Stimulated activated CD8-positive, alpha-beta memory T cell treated with anti-CD3 and anti-CD28 coated beads, Interleukin-12 subunit alpha, Interleukin-12 subunit beta, amount 100 ng/mL, for 4 hours (primary cell): ENCODE results near the gene IRF6.

Experiments
- DNase-seq: peaks from one replicate; pipeline ENCODE4 v3.0.0-alpha.2; 2020; ENCODE audit warnings: low read depth

The IRF6 gene

DNA sequence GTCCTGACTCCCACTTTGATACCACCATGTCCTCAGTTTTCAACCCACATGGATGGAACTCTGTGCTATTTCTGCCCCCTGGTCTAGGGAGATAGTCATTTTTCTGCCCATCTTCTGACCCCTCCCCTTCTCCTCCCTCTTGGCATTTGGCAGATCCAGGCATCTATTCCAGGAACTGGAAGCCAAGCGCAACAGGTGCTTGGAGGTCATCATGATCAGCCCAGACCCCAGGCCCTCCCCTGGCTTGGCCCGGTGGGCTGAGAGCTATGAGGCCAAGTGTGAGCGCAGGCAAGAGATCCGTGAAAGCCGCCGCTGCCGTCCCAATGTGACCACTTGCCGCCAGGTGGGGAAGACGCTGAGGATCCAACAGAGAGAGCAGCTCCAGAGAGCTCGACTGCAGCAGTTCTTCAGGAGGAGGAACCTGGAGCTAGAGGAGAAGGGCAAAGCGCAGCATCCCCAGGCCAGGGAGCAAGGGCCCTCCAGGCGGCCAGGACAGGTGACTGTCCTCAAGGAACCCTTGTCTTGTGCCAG is 46.0 kb downstream of the IRF6 start:
- DNase-seq, result no peak

DNA sequence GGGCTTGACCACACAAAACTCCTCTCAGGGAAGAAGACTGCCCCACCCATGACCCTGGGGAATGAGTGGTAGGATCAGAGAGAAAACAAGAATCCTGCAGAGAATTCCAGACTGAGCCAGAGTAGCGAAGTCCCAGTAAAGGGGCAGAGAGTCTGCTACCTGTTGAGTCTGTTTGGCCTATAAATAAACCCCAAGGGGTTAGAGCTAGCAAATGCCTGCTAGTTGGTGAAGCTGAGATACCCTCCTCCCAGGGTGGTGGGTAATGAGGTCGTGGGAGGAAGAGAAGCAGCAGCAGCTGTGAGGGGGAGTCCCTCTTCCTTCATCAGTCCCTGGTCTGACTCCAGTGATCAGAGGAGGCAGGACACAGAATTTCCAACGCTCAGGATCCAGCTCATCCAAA is 47.5 kb downstream of the IRF6 start:
- DNase-seq, result no peak

DNA sequence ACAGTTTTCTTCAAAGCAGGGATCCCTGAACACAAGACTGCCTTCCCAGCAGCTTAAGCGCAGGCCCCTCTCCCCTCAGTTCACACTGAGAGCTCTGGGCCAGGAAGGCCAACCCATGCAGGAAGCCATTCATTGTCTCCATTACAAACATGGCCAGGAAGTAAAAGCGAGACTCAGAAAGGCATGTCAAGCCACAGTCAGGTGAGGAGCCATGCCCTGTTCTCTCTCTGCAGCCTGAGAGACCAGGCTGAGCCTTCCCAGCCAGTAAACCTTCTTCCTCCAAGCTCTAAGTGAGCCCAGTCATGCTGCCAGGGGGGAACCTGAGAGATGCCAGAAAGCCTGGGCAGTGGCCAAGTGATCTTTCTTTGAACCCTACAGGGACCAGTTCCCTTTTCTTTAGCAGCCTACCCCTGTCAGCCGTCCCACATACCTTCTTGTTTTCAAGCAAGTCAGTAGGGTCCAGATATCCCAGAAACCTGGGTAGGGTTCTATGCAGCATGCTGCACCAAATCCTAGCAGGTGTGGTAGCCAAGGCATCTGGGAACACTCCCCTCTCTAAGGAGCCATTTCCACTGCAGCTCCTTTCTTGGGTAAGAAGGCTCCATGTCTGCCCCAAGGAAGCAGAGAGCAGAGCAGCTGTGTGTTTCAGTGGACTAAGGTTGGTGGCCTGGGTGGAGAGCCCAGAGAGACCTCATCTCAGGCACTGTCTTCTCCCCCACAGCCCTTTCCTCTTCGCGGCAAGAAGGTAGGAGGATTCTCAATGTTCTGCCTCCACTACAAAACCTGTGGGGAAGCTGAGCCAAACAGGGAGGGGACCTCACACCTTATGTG is 49.1 kb downstream of the IRF6 start:
- no peak for DNase-seq

DNA sequence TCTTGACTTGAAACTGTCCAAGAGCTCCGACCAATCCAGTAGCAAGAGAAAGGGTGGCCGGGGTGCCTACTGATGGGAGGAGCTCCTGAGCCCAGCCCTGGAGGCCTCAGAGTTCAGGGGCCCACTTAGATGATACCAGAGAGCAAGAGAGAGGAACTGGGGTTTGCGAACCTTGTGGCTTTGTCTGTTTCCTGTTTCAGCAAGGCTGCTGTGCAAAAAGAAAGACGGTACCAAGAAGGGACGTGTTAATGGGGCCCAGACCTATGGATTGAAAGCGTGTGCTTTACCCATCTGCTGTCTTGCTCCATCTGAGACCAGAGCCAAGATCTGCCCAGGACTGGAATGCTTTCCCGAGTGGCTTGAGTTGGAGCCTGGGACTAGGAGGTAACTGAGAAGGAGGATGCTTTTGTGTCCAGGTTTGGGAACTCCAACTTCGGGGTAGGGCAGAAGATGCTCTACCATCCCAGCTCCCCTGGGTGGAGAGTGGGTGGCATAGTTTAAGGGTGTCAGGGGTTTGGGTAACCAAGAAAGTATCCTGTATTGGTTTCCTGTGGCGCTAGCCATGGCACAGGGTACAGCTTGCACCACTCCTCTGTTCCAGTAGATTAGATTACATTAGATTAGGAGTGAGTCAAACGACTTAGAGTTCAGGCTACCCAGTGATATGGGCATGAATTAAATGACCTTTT is 49.9 kb downstream of the IRF6 start, which contains the start of gene TRAF3IP3:
Gene TRAF3IP3, plus strand, starts transcription at position 128 of the 689 bp plus-strand sequence. CDS start 3,987 bp downstream, outside the sequence.
- DNase-seq, result peak; percentile 40

DNA sequence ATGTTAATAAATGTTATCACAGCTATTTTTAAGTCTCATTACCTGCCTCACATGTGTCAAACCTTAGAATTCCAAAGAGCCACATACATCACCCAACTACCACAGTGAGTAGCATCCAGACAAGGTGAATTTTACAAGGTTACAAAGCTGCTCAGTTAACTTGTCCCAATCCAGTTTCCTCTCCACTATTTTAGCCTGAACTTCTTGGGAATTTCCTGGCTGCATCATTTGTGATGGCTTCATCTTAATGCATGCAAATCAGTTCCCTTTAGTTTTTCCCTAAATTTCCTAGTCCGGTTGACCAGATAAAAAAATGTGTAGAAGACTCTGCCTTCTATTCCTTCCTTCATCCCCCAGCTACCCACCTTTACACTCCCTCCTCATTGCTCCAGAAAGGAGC is 50.7 kb downstream of the IRF6 start:
- DNase-seq, result no peak

DNA sequence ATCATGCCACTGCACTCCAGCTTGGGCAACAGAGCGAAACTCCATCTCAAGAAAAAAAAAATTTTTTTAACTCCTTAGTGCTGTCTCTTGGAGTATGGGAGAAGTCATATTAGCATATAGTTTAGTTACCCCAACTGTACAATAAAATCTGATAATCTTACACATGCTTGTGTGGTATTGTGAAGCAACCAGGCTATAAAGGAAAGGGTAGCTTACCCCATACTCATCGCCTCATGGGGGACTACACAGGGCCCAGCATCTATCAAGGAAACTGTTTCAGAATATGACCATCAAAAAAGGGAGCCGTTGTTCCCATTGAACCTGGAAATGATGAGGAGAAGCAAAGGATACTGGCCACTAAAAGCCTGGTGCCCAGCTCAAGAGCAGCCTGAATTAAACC is 53.1 kb downstream of the IRF6 start:
- DNase-seq, result no peak

DNA sequence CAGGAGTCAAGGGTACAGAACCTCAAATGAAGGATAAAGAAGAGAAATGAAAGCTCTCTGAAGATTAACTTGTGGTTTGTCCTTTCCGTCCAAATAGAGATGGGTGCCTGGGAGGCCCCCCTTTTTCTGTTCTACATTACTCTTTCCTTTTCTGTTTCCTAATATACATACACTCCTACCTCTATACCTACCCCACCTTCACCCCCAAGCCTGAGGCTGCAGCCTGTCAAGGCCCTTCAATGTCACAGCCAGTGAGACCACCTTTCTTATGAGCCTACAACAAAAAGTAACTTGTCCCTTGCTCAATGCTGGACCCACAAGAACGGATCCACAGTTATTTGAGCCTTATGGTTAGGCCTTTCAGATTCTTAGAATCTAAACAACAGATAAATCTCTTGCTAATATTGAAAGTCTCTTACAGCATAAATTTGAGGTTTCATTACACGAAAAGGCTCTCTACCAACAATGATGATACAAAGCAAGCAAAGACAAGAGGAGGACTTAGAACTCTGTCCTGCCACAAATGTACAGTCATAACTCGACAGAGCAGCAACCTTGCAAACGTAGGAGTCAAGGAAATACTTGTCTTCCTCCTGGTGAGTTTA is 54.2 kb downstream of the IRF6 start:
- DNase-seq, result no peak

DNA sequence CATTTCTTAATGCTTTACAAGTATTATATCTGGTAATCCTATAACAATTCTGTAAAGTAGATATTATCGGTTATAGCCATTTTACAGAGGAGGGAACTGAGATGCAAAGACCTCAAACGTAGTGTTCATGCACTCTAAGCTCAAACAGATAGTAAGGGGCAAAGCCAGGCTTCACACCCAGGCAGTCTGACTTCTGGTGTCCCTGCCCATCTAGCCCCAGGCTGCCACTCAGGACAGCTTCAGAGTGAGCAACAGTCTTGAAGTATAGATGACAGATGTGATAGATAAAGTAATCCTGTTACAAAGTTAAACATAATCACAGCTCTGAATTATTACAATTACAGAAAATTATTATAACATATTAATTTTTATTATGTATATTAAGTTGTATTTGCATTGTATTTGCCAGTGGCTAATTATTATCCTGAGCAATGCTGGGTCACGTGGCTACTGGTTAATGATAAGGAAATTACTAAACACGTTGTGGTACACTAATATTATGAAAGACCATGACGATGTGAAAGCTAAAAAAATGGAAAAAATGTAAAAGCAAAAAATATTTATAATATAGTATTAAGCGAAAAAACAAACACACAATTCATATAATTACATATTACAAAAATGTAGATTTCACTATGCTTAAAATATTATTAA is 56.1 kb downstream of the IRF6 start:
- DNase-seq, result no peak

DNA sequence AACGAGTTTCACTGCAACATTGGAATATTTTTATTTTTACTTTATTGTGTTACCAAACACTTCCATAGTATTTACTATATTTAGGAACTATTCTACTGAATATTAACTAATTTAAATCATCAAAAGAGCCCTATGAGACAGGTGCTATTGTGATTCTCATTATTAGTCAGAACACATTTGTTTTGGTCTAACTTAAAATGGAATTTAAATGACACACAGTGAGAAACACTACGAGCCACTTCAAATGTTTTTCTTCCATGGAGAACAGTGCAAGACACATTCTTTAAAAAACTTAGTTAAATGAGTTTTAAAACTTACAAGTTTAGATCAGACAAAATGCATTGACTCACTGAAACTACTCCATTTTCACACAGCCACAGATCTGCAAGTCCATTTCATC is 56.7 kb downstream of the IRF6 start:
- DNase-seq, result no peak

DNA sequence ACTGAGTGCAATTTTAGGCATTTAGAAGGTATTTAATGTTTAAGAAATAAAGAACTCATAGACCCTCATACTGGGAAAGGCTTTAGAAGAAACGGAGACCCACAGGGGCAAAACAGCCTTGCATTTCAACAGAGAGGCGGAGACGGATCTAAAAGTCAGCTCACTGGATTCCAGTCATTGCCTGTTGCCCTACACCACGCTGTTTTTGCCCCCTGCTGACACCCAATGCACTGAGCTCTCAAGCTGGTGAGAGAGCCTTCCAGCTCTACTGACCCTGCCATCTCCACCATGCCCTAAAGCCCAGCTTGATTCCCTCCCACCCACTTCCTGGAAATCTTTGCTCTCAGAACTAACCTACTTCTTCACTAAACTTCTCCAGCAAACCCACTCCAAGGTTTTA is 57.3 kb downstream of the IRF6 start:
- no peak for DNase-seq

DNA sequence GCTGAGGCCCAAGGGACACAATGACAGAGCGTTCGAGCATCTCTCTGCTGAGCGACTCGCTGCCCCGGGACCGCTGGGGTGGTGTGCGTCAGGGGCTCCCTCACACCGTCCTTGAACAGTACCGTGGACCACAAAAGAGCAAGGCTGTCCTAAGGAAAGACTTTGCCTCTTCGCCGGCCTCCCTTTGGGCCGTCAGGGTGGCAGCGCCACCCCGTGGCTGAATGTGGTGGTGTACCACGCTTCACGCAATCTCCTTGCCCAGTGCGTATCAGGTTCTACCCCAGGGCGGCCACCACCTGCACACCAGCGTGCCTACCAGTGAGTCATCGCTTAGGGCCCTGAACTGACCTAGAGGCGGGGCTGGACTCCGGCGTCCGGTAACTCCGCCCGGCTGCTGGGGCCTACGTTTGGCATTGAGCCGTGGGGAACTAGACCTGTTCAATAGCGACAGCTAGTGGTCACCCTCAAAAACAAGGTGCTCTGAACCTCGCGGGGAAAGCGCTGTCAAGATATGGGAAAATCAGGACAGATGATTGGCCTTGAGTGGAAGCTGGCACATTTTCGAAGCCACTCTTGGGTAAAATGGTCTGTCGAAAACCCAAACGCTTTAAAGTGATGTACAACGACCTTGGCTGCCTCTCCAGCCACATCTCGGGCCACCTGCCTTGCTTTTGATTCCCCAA is 58.2 kb downstream of the IRF6 start:
- DNase-seq, result peak; percentile 69

DNA sequence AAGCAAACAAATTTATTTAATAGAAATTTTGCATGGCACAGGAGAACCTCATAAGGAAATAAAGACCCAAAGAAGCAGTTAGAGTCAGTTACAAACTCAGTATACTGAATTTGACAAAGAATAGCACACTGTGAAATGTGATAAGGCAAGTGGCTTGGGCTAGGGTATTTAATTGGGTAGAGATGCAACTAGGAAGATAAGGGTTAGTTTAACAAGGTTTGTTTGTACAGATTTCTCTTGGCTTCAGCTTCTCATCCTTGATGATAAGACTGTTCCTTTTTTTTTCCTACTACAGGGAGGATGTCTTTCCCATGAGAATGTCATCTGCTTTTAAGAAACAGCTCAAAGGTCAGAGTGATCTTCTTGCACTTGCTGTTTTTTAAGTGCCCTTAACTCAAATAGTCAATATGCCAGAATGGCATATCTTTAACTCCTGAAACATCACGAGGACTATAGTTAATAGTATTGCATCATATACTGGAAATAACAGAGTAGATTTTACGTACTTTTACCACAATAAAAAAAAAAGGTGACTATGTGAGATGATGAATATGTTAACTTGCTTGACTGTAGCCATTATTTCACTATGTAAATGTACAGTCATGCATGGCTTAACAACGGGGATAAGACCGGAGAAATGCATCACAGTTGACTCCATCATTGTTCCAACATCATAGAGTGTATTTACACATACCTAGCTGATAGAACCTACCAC is 59.3 kb downstream of the IRF6 start:
- no peak for DNase-seq

DNA sequence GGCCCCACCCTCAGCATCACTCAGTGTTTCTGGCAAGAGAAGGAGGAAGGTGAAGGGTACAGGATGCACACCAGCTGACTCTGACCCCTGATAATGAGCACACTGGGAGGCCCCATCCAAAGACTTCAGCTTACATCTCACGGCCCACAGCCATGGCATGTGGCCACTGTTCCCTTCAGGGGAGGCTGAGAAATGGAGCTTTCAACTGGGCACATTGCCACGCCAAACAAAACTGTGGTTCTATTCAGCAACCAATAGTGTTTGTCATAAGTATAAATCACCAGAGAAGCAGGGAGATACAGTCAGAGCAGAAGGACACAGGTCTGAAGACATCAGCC is 62.8 kb downstream of the IRF6 start:
- DNase-seq, result no peak

DNA sequence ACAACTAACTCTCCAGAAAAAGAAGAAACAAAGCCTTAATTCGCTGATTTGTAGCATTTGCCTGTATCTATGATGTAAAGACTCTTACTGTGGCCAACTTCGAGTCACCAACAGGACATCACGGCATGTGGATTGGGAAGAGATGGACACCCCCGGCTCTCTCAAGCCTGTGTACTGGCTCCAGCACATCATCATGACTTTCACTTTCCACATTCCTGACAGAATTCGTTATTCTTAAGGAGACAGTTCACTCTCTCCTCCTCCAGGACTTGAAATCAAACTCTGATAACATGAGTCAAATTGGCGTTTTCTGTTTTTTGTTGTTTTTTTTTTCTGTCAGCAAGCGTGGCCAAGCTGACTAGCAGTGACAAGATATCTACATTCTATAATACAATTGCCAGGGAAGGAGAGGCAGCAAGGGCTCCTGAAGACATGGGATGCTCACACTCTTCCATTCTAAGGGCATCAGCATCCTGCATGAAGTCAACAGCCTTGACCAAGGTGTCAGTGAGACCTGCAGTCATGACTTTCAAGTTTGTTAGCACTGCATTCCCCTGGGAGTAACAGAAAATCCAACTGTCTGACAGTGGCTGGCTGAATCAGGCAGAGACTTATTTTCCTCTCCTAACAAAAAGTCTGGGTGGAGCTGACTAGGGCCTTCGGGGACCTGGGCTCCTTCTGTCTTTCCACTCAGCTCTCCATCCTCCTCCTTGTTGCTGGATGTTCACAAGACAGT is 63.4 kb downstream of the IRF6 start:
- DNase-seq, result no peak

DNA sequence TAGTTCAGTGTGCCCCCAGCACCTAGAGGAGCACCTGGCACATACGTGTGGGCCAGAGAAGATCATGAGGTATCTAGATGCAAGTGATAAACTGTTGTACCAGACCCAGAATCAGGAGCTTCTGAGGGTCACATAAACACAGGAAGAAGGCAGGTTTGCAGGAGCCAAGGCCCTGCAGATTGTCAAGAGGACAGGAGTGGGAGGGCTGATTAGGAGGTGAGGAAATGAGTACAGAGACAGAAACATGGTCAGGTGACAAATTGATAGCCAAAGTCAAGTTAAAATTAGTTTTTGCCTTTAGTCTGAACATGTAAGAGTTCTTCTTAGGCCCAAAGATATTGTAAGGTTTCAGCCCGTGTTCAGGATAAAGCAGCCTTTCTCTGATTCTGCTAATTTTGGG is 64.1 kb downstream of the IRF6 start:
- DNase-seq, result no peak

DNA sequence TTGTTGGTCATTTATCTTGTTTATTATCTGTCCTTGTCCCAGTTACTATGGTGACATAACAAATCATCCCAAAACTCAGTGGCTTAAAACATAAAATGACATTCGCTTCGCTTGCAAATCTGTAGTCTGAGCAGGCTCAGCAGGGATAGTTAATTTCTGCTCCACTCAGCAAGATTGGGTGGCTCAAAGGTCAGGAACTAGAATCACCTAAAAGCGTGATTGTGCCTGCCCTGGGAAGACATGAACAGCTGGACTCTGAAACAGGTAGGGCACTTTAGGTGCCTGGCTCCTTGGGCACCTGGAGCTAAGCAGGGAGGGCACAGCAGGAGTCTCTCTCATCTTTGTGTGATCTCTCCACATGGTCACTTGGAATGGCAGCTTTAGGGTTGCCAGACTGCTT is 64.7 kb downstream of the IRF6 start:
- no peak for DNase-seq

DNA sequence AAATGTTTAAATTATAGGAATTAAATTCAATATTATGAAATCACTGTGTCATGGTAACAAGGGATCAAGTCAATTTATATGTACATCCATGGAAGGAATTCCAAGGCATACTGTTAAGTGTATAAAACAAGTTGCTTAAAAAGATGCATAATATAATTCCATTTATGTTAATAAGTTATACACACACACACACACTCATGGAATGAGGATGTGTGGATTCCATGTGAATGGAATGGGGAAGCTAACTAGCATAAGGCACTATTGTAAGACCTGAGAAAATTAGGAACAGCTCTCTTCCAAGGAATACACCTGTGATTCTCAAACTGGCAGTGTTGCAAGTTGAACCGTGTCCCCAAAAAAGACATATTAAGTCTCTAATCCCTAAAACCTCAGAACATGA is 67.7 kb downstream of the IRF6 start:
- no peak for DNase-seq

DNA sequence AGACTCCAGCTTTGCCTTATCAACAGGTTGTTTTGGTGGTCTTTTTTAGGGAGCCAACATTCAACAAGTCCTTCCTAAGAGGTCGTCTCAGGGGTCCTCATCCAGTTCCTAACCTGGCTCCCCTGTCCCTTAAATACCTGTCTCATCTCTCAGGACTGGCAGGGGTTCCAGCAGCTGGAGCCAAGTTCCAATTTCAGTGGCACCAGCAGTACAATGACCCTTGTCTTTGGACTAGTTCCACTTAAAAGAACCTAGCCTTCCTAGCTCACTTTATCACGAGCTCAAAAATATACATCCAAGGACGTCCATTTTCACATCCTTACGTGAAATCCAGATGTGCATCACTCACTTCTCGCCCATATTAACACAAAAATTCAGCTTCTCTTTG is 68.8 kb downstream of the IRF6 start:
- DNase-seq, result no peak

DNA sequence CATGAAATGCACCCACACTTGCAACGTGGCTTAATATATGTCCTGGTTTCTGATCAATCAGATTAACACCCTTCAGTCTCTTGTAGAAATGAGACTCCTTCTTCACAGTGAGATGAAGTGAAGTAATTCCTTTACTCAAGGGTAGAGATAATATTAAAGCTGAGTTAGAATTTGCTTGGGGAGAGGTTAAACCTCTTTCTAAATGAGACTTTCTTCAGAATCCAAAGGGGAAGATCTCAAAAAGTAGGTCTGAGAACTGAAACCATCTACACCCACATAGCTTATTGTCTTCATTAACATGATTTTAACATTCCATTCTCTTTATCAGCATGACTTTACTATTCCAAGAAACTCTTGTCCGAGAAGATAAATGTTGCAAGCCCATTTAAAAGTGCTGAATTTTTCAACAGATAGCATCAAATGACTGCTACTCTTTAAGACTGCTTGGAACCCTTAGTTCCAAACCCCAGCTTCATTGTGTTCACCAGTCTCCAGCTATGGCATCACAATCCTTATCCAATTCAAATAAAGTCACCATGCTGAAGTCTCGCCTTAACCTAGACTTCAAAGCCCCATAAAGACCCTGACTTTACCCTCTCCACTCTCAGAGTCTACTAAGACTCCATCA is 69.3 kb downstream of the IRF6 start:
- no peak for DNase-seq
